IPS DF 6.9 (cell line): ENCODE data around the gene PALLD.

Experiments used
- DNase-seq: peaks from one replicate; pipeline ENCODE4 v3.0.0-alpha.2; 2013; ENCODE audit warnings: low read depth, low spot score
- H3K27ac ChIP-seq: one replicate; pipeline ENCODE4 v1.5.1; 2013; ENCODE audit warnings: low read length, control low read depth
- H3K27me3 ChIP-seq: 2 replicates; pipeline ENCODE4 v1.6.1; 2013; ENCODE audit warnings: mild to moderate bottlenecking, low read length; ENCODE audit not compliant: control insufficient read depth, insufficient read depth
- H3K36me3 ChIP-seq: 2 replicates; pipeline ENCODE4 v1.6.1; 2013; ENCODE audit warnings: low read length; ENCODE audit not compliant: control insufficient read depth, insufficient read depth
- H3K4me1 ChIP-seq: 2 replicates; pipeline ENCODE4 v1.6.1; 2013; ENCODE audit warnings: low read length; ENCODE audit not compliant: control insufficient read depth, insufficient read depth
- H3K4me3 ChIP-seq: 2 replicates; pipeline ENCODE4 v1.5.1; 2013; ENCODE audit warnings: mild to moderate bottlenecking, low read length
- H3K9me3 ChIP-seq: 2 replicates; pipeline ENCODE4 v1.6.1; 2013; ENCODE audit warnings: low read length, inconsistent platforms; ENCODE audit not compliant: control insufficient read depth, insufficient read depth
- WGBS: extraction: QIAGEN DNeasy Blood & Tissue Kit; methylation state at CpG from one replicate; pipeline ENCODE4 v1.1.7; 2013; ENCODE audit warnings: mixed read lengths, missing lambda C conversion rate; ENCODE audit not compliant: insufficient read length, insufficient coverage; 5-methylcytosine and 5-hydroxymethylcytosine counted together

Gene PALLD

GRCh38 chr4:168740691-168741090 lies 243.8 kb downstream of the PALLD start:
- no CpG with 5 or more reads among the region's 3 CpGs for WGBS
- peaks cover 3% of the 10 kb centered on the region; the same call in 1 of the 2 replicates for H3K4me1 ChIP-seq
- H3K27ac ChIP-seq, result no peak overlapping the region
- no peaks in the 10 kb centered on the region; the same call in 1 of the 2 replicates for H3K27me3 ChIP-seq
- no peaks in the 10 kb centered on the region for H3K36me3 ChIP-seq
- DNase-seq, result no peak
- H3K4me3 ChIP-seq, result no peak overlapping the region
- H3K9me3 ChIP-seq, result no peaks in the 10 kb centered on the region

GRCh38 chr4:168741281-168742173 lies 244.7 kb downstream of the PALLD start:
- H3K4me3 ChIP-seq, result no peak overlapping the region
- H3K4me1 ChIP-seq, result peaks cover 2% of the 10 kb centered on the region; the same call in 1 of the 2 replicates
- no peaks in the 10 kb centered on the region for H3K9me3 ChIP-seq
- no peak overlapping the region for H3K27ac ChIP-seq
- H3K36me3 ChIP-seq, result no peaks in the 10 kb centered on the region
- no peaks in the 10 kb centered on the region; the same call in 1 of the 2 replicates for H3K27me3 ChIP-seq
- DNase-seq, result no peak
- WGBS, result no CpG with 5 or more reads among the region's 11 CpGs

GRCh38 chr4:168743131-168743530 lies 246.3 kb downstream of the PALLD start:
- no peaks in the 10 kb centered on the region for H3K36me3 ChIP-seq
- H3K4me1 ChIP-seq, result no peaks in the 10 kb centered on the region; the same call in 1 of the 2 replicates
- H3K27ac ChIP-seq, result no peak overlapping the region
- no peaks in the 10 kb centered on the region for H3K9me3 ChIP-seq
- no peaks in the 10 kb centered on the region; the same call in 1 of the 2 replicates for H3K27me3 ChIP-seq
- DNase-seq, result no peak
- H3K4me3 ChIP-seq, result no peak overlapping the region
- WGBS, result no CpG with 5 or more reads among the region's 3 CpGs

GRCh38 chr4:168743601-168744000 lies 246.7 kb downstream of the PALLD start:
- H3K9me3 ChIP-seq, result no peaks in the 10 kb centered on the region
- no peaks in the 10 kb centered on the region; the same call in 1 of the 2 replicates for H3K27me3 ChIP-seq
- WGBS, result no CpG with 5 or more reads among the region's 3 CpGs
- no peak overlapping the region for H3K27ac ChIP-seq
- H3K4me3 ChIP-seq, result no peak overlapping the region
- no peaks in the 10 kb centered on the region for H3K36me3 ChIP-seq
- no peak for DNase-seq
- no peaks in the 10 kb centered on the region; the same call in 1 of the 2 replicates for H3K4me1 ChIP-seq

GRCh38 chr4:168744021-168744420 lies 247.2 kb downstream of the PALLD start:
- Histone ChIP-seq H3K4me1 (no peaks in the 10 kb centered on the region; the same call in 1 of the 2 replicates), H3K27ac (no peak overlapping the region), H3K36me3 (no peaks in the 10 kb centered on the region), H3K4me3 (no peak overlapping the region), H3K9me3 (no peaks in the 10 kb centered on the region), H3K27me3 (no peaks in the 10 kb centered on the region; the same call in 1 of the 2 replicates)
- DNase-seq, result no peak
- WGBS, result no CpG with 5 or more reads among the region's 5 CpGs

- Histone ChIP-seq H3K4me1 (no peaks in the 10 kb centered on the region; the same call in 1 of the 2 replicates), H3K9me3 (no peaks in the 10 kb centered on the region), H3K4me3 (no peak overlapping the region), H3K27ac (no peak overlapping the region), H3K27me3 (no peaks in the 10 kb centered on the region), H3K36me3 (no peaks in the 10 kb centered on the region)
- no CpG with 5 or more reads among the region's 1 CpG for WGBS
- DNase-seq, result no peak
These were observed 252.0 kb downstream of the PALLD start for GRCh38 chr4:168748807-168749206.

GRCh38 chr4:168751263-168752225 lies 254.7 kb downstream of the PALLD start:
- no CpG with 5 or more reads among the region's 12 CpGs for WGBS
- no peak overlapping the region for H3K27ac ChIP-seq
- no peaks in the 10 kb centered on the region for H3K4me1 ChIP-seq
- no peaks in the 10 kb centered on the region for H3K27me3 ChIP-seq
- H3K9me3 ChIP-seq, result no peaks in the 10 kb centered on the region
- DNase-seq, result no peak
- no peak overlapping the region for H3K4me3 ChIP-seq
- H3K36me3 ChIP-seq, result no peaks in the 10 kb centered on the region

GRCh38 chr4:168755598-168756477 lies 259.0 kb downstream of the PALLD start:
- H3K9me3 ChIP-seq, result no peaks in the 10 kb centered on the region
- H3K27ac ChIP-seq, result no peak overlapping the region
- H3K4me1 ChIP-seq, result no peaks in the 10 kb centered on the region
- WGBS, result no CpG with 5 or more reads among the region's 8 CpGs
- H3K36me3 ChIP-seq, result no peaks in the 10 kb centered on the region
- H3K27me3 ChIP-seq, result no peaks in the 10 kb centered on the region
- no peak overlapping the region for H3K4me3 ChIP-seq
- no peak for DNase-seq

GRCh38 chr4:168757500-168757899 lies 260.6 kb downstream of the PALLD start:
- Histone ChIP-seq H3K27me3 (no peaks in the 10 kb centered on the region), H3K9me3 (no peaks in the 10 kb centered on the region), H3K4me1 (no peaks in the 10 kb centered on the region), H3K27ac (no peak overlapping the region), H3K4me3 (no peak overlapping the region), H3K36me3 (no peaks in the 10 kb centered on the region)
- no peak for DNase-seq
- WGBS, result no CpG with 5 or more reads among the region's 8 CpGs
